HepG2 (cell line): ENCODE data around the gene GAL3ST3.

ENCODE experiments used
- SNAI1 ChIP-seq: sonication (generic); formaldehyde crosslinking; IDR thresholded peaks from 2 replicates; pipeline ENCODE4 v1.5.0; 2020; ENCODE audit warnings: mild to moderate bottlenecking, missing genetic modification reagents, borderline replicate concordance
- ZNF274 ChIP-seq: sonication (generic); formaldehyde crosslinking; IDR thresholded peaks from 2 replicates; pipeline ENCODE4 v1.5.1; 2020; ENCODE audit warnings: mild to moderate bottlenecking, missing genetic modification reagents
- TF ChIP-seq, protein P1 (sequence below): sonication (generic); formaldehyde crosslinking; IDR thresholded peaks from 2 replicates; pipeline ENCODE4 v1.5.0; 2020; ENCODE audit warnings: mild to moderate bottlenecking, missing genetic modification reagents, moderate library complexity

DNA sequence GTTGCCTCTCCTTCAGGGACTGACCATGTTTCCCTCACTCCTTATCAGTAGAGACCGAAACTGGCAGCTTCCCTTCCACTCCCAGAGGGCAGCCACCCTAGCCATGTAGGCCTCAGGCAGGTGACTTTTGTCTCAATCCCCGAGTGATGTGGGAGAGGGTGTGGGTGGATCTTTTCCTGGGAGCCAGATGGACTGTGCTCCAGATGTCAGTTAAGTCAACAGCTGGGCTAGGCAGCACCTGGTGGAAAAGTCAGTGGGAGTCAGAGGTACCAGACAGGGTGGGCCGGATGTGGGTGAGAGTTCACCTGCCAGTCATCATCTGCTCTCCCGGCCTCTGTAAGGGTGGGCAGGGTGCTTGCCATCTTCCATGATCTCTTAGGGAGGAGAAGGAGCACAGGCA lies 44.8 kb downstream of the GAL3ST3 start:
- TF ChIP-seq ZNF274 (CRISPR knock-in tag) (no peak), SNAI1 (CRISPR knock-in tag) (no peak)
- TF ChIP-seq, protein P1, sequence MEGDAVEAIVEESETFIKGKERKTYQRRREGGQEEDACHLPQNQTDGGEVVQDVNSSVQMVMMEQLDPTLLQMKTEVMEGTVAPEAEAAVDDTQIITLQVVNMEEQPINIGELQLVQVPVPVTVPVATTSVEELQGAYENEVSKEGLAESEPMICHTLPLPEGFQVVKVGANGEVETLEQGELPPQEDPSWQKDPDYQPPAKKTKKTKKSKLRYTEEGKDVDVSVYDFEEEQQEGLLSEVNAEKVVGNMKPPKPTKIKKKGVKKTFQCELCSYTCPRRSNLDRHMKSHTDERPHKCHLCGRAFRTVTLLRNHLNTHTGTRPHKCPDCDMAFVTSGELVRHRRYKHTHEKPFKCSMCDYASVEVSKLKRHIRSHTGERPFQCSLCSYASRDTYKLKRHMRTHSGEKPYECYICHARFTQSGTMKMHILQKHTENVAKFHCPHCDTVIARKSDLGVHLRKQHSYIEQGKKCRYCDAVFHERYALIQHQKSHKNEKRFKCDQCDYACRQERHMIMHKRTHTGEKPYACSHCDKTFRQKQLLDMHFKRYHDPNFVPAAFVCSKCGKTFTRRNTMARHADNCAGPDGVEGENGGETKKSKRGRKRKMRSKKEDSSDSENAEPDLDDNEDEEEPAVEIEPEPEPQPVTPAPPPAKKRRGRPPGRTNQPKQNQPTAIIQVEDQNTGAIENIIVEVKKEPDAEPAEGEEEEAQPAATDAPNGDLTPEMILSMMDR (CRISPR knock-in tag): no peak
